ENCODE data around the gene CES2.
A peak's percentile ranks its signal among the peaks of the same experiment; 100 is the strongest.

CES2 gene

DNA sequence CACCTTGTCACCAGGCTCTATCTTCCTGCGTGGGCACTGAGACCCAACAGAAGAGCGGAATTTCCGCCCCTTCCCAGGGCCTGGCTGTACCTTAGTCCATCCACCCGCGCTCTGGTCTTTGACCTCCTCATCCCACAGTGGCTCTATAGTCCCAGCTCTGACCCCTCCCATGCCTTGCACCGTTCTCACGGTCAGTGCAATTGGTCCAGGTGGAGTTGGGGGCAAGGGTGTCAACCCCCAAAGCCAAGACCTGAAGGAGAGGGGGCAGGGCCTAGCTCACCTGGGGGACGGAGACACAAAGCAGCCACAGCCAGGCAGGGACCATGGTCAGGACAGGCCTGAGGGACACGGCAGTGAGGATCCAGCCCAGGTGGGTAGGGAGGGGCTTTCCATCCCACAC lies 17.6 kb upstream of the CES2 start:
- no peak overlapping the region for H3K27ac ChIP-seq
- DNase-seq (ENCODE audit: low read depth, low spot score): no peak

DNA sequence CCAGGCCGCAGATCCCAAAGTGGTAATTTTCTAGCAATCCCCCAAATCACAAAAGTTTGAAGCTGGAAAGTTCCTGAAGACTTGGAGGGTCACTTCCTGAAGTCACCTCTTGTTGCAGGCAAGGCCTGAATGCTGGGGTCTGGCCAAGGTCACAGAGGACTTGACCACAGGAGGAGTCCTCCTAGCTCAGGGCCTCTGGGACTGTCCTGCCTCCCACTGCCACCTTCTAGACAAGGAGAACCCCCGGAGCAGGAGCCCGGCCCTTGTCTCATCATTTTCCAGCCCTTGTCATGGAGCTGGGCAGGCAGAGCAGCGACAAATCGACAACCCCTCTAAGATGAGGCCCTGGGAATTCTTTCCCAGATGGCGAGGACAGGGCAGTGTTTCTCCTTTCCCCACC lies 17.0 kb upstream of the CES2 start:
- no peak for DNase-seq (ENCODE audit: low read depth, low spot score)

DNA sequence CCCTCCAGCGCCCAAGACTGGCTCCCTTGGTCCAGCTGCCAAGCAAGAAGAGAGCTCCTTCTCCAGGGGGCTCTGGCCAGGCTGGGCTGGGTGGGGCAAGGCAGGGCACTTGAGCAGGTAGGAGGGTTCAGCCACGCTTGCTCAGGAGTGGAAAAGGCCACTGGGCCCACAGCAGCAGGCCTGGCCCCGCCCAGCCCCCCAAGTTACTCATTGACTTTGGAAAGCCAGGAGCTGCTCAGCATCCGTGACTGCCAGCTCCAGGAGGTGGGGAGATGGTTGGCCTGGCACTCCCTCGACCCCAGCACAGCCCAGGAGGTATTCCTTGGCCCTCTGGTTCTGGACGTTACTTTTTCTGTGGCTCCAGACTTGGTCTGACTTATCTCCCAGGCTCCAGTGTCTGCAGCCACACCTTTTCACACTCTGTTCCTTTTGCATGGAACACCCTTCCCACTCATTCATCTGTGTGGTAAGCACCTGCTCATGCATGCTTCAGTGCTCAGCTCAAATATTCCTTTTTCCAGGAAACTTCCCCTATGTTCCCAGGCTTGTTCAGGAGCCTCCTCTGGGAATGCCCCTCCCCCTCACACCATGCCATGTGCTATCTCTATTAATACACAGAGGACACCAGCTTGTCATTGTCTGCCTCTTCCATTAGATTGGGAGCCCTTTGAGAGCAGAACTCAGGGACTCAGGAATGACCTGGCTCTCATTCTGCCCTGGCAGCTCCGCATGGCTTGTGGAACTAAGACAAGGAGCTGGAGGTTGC lies 16.3 kb upstream of the CES2 start, which contains the start of gene CDH16:
CDH16 (minus strand) TSS at position 83 of the 766 bp plus-strand sequence. CDS start 820 bp downstream, outside the sequence.
- H3K27ac ChIP-seq: no peak within 1 kb of the TSS
- no peak for DNase-seq (ENCODE audit: low read depth, low spot score)

More for the DNA sequence above, 17.0 kb upstream of the CES2 start:
- no peak overlapping the region for H3K27ac ChIP-seq

DNA sequence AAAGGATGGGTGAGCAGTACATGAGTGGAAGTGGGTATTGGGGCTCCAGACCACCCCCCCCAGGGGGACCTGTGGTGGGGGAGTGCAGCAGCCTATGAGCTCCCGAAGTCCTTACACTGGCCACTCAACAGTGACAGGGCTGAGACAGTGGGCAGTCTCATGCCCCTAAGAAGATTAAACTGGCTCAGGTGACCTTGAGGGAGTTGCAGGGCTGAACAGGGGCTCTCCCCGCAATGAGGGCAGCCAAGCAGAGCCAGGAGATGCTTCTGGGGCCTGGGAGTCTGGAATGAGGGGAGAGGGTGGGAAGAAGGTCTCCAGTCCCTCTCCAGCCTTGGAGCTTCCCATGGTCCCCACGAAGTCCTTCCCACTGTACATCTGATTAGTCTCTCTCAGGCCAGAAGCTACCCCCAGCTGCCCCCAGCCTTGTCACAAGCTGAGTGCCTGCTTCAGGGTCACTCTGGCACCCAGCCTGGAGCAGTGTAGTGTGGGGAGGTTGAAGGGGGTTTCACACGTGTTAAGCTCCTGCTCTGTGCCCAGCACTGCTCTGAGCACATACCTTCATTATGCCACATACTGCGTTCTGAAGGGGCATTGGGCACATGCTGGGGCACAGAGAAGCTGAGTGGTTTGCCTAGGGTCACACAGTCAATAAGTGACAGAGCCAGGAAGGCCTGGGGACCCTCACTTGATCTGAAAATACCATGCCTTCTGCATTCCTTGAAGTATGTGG lies 15.6 kb upstream of the CES2 start:
- no peak for DNase-seq (ENCODE audit: low read depth, low spot score)
- H3K27ac ChIP-seq: no peak overlapping the region

DNA sequence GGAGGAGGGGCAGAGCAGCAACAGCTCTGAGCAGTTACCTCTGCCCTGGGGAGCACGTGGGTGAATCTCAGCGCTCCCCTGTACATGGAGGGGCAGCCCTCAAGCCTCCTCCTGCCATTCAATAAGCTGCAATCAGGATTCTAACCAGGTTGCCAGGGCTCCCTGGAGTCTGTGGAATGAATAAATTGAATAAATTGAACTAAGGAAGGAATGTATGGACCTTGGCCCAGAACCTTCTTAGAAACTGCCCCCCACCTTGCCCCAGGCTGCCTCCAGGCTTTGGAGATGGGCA lies 15.1 kb upstream of the CES2 start:
- DNase-seq (ENCODE audit: low read depth, low spot score): no peak
- no peak overlapping the region for H3K27ac ChIP-seq

DNA sequence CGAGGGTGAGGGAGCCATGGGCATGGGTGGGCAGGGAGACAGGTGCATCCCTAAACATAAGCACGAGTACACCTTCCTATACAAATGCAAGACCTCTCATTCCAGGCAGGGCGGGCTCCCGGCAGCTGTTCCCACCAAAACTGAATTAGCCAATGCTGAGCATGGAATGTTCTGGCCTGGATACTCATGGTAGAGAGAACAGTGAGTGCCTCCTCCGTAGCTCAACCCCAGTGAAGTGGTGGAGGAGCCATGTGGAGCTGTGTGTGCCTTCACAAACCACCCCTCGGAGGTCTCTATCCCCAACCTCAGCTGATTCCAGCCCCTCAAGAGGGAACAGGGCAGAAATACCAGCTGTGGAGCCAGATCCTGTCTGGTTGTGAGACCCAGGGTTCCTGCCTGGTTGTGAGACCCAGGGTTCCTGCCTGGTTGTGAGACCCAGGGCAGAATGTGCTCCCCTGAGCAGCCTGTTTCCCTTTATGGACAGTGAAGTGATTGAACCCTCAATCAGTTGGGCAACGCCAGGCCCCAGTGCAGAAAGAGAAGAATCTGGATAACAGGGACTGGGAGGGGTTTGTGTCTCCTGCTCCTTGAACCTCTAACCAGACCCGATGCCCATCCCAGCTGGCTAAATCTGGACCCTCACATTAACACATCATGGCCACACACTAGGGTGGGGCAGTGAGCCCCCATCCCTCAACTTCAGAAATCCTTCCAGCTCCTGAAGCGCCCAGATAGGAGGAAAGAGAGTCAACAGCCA lies 14.2 kb upstream of the CES2 start:
- no peak overlapping the region for H3K27ac ChIP-seq
- no peak for DNase-seq (ENCODE audit: low read depth, low spot score)

DNA sequence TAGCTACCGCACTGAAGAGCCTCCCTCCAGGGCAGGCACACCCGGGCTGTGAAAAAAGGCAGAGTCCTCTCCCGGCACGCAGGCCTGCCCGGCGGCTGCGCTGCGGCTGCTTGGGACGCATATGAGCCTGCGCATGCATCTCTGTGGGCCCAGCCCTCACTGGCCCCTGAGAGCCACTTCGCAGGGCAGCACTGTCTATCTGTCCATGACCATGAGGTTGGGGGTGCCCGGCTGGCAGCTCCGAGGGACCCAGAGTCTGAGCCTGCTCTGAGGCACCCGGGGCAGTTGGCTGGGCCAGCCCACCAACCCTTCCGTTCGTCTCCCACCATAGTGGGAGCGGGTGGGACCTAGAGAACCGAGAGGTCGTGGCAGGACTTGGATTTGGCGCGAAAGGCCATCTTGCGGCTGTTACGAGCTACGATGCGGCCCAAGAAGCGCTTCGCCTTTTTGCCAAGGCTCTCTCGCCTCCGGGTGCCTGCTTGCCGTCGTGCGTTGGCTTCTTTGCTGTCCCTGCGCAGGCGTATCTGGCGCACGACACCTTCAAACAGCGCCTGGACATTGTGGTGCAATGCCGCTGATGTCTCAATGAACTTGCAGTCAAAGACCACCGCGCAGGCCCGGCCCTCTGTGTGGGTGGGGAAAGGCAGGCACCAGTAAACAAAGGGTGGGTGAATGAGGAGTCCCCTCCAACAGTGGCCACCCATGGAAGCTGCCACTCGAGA lies 13.4 kb upstream of the CES2 start:
- H3K27ac ChIP-seq: no peak overlapping the region
- DNase-seq (ENCODE audit: low read depth, low spot score): no peak

DNA sequence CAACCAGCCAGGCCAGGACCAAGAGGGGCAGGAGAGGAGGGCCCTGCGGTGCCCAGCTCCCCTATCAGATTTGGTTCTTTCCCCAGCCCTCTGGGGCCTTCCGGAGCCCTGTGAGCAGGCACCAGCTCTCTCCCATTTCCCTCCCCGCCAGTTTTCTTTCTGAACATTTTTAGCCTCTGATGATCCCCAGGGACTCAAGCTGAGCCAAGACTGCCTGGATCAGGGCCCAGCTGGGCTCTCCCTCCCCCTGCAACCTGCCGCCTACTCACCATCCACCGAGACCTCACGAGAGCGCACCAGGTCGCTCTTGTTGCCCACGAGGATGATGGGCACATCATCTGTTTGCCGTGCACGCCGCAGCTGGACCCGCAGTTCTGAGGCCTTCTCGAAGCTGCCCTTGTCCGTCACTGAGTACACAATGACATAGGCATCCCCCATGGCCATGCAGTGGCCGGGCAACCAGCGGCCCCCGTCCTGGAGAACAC lies 12.0 kb upstream of the CES2 start:
- no peak for DNase-seq (ENCODE audit: low read depth, low spot score)

DNA sequence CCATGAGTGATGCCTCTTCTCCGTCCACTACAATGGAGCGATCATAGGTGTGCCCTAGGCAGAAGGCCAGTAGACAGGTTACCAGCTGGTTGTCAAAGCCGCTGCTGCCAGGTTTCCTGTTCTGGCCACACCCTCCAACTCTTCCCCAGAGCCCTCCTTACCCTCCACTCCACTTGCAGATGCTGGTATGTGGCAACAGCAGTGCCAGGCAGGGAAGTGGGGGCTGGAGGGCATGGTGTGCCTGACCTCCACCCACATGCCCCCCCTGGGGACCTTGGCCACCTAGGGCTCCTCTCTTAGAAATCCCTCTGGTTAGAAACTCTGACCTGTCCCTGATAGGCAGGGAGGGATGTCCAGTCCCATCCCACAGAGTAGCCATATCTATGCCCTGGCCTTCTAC lies 11.4 kb upstream of the CES2 start:
- H3K27ac ChIP-seq: no peak overlapping the region
- no peak for DNase-seq (ENCODE audit: low read depth, low spot score)

More for the DNA sequence above, 12.0 kb upstream of the CES2 start:
- H3K27ac ChIP-seq: no peak overlapping the region

DNA sequence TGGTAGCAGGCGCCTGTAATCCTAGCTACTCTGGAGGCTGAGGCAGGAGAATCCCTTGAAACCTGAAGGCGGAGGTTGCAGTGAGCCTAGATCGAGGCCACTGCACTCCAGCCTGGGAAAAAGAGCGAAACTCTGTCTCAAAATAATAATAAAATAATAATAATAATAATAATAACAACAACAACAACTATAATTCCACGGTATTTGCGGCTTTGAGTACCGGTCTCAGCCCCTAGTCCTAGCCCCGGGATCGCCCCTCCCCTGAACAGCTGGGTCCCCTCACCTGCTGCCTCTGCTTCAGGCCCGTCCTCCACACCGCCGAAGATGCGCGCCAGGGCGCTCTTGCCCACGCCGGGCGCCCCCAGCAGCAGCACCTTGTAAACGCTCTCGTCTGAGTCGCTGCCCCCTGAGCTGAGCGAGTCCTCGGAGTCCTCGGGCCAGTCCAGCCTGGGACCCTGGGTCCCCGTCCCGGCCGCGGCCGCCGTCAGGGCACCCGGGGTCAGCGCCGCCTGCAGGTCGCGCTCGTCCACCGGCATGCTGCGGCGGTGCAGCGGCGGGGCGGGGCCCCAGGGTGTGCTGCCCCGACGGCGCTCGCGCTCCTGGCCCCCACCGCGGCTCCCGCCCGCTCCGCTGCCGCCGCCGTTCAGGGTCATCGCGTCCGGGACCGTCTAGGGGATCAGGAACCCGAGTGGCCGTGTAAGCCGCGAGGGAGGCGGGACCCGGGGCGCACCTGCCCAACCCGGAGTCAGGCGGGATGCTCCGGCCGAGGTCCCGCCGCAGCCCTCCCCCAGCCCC lies 10.6 kb upstream of the CES2 start:
- no peak for DNase-seq (ENCODE audit: low read depth, low spot score)

DNA sequence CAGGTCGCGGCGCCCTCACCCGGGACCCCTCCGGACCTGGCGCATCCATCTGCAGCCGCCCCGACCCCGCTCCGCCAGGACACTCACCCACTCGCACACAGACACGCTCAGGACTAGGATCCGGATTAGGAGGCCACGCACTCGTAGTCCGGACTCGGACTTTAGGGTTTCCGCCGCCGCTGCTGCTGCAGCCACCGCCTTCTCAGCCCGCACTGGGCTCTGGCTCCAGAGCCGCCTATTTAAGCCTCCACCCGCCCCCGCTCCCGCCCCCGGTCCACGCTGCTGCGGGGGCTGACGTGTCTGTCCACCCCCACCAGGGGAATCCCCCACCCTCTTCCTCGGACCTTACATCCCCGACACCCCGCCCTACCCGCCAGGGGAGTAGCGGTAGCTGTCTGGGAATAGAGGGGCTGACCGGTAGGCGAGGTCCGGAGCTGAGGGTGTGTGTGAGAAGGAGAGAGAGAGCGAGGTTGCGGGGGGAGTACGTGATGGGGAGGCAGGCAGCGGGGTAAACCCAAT lies 9.9 kb upstream of the CES2 start, which contains the start of gene RRAD:
RRAD (minus strand) TSS at position 214 of the 519 bp plus-strand sequence. CDS start 356 bp downstream, outside the sequence.
- peak within 1 kb of the TSS; percentile 20 for H3K27ac ChIP-seq

More for the DNA sequence above, 10.6 kb upstream of the CES2 start:
- peak overlapping the region; percentile 20 for H3K27ac ChIP-seq

DNA sequence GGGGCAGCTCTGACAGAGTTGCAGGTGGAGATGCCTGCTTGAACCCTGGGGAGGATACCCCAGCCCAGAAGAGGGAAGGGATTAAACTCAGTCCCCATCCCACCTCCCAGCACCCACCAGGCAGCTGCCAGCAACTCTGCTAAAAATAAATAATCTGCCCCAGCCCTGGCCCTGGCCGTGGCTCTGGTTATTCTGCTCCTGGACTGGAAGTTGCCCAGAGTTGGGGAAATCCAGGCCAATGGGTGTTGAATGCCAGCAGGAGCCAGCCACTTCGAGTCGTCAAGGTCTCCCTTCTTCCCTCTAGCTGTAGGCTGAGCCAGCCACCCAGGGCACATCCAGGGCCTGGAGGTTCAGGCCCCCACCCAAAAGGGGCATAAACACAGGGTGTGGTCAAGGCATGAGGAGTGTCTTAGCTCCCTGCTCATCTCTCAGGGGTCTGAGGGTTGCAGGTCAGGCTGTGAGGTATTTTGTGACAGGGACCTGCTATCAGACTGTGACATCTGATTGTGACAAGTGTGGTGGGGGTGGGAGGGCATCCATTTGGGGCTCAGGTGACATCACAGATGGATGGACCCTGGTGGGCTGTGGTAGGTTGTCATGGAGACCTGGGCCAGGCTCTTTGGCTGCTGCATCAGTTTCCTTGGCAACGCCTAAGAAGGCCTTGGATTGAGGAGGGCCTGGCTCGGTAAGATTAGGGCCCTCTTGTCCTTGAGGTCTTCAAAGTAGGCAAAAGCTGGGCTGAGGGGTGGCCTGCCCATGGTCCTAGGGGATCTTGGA lies 9.0 kb upstream of the CES2 start:
- H3K27ac ChIP-seq: no peak overlapping the region

More for the DNA sequence above, 9.9 kb upstream of the CES2 start, which contains the start of gene RRAD:
- no peak for DNase-seq (ENCODE audit: low read depth, low spot score)

DNA sequence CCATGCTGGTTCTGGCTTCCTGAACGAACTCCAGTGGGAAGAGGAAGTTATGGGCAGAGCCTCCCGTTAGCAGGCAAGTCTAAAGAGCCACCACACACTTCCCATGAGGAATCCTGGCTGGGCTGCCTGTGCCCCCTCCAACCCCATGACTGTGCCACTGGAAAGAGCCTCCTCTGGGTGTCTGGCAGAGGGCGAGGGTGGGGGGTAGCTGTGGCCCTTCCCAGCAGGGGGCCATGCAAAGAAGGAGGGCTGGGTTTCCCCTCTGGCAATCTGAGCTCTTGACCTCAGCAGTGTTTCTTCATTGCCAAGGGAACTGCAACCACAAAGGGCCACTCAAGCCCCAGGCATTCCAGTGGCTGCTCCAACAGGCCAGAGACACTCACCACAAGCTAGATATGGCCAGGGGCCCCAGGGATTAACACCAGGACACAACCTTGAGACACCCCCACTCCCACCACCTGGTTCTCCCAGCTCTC lies 8.3 kb upstream of the CES2 start:
- no peak for DNase-seq (ENCODE audit: low read depth, low spot score)
- peak overlapping the region; percentile 55 for H3K27ac ChIP-seq

More for the DNA sequence above, 9.0 kb upstream of the CES2 start:
- no peak for DNase-seq (ENCODE audit: low read depth, low spot score)

DNA sequence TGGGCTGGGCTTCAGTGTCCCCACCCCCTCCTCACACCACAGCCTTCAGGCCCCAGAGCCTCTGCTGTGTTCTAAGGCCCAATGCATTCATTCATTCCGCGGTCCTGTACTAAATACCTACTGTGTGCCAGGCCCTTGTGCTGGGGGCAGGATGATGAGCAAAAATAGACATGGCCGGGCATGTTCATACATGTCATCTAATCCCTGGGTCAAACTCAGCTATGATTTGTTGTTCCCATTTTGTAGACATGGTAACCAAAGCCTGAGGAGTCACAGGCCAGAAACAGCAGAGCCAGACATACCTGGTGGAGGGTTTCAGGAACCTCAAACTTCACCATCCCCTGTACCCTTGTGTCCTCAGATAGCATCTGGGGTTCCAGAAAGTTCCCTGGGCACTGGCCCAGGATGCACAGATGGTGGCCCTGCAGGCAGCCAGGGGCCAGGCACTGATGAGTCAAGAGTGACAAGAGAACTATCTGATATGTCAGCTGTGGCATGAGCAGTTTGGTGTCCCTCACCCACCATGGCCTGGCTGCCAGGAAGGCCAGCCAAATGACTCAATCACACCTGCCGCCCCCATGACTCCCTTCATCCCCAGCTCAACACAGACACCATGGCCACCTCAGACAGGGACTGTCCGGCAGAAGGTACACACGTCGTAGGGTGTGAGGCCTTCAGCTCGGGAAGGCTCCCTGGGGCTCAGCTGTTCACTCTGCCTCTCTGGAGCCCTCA lies 7.2 kb upstream of the CES2 start:
- peak; percentile 20 for DNase-seq (ENCODE audit: low read depth, low spot score)
- peak overlapping the region; percentile 55 for H3K27ac ChIP-seq

DNA sequence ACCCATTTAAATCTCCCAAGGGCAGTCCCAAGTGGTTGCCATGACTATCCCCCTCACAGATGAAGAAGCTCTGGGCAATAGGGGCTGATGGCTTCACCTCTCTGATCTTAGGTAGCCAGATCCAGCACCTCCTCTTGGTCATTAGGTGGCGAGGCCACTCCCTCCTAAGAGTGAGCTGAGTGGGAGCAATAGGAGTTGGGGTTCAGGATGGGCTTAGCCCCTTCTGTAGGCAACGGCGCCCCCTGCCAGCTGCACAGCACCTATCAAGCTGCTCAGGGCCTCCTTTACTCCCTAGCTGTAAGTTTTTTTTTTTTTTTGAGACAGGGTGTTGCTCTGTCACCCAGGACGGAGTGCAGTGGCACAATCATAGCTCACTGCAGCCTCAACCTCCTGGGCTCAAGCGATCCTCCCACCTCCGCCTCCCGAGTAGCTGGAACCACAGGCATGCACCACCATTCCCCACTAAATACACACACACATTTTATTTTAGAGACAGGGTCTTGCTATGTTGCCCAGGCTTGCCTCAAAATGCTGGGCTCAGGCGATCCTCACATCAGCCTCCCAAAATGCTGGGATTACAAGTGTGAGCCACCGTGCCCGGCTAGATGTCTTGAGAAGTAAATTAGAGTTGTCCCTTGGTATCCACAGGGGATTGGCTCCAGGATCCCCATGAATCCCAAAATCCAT lies 6.5 kb upstream of the CES2 start:
- H3K27ac ChIP-seq: peak overlapping the region; percentile 55
- DNase-seq (ENCODE audit: low read depth, low spot score): no peak

DNA sequence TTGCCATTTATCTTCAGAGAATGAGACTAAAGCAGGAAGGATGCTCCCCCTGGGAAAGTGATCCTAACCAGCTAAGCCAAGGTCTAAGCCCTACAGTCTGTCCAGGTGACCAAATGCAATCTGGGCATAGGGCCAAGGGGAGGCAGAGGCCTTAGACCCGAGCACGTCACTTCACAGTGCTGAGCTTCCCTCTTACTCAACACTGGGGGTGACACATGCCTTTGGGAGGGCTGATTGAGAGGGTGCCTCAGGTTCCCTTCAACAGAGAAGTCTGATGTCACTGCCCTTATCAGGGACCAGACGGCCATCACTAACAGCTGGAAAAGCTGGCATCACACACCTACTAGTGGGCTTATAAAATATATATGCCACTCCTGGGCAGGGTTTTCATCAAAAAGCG lies 5.1 kb upstream of the CES2 start:
- no peak for DNase-seq (ENCODE audit: low read depth, low spot score)
- peak overlapping the region; percentile 54 for H3K27ac ChIP-seq

DNA sequence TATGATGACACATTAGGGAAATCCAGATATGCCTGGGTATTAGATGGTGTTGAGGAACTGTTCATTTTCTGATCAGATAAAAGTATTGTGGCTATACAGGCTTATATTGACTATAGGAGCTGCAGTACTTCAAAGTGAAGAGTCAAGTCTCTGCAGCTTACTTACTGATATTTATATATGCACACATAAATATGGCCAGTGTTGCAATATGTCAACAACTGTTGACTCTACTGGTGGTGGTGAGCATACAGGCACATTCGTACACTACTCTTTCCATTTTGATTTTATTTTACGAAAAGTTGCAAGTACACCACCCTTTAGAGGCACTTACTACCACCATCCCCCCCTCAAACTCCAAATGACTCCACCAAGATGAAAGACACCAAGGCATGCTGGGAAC lies 3.7 kb upstream of the CES2 start:
- no peak overlapping the region for H3K27ac ChIP-seq
- no peak for DNase-seq (ENCODE audit: low read depth, low spot score)

Data from epithelial cell of prostate (primary cell).